GM13976 (cell line): Measurements from ENCODE around the gene TENM4.

ENCODE experiments used
- DNase-seq: peaks from one replicate; pipeline ENCODE4 v3.0.0; 2012; ENCODE audit warnings: low spot score
- in situ Hi-C: fragments of 300-500 bp; cut with MboI; formaldehyde crosslinking; loops from one replicate; pipeline ENCODE4 v1.12.0; 2022; ENCODE audit warnings: low sequenced_read_pairs, mixed read lengths, inconsistent platforms; ENCODE audit not compliant: unreplicated experiment
- TF ChIP-seq, protein P1 (sequence below): IDR thresholded peaks from 2 replicates; pipeline ENCODE4 v1.5.1; 2012; ENCODE audit warnings: borderline replicate concordance, mild to moderate bottlenecking; ENCODE audit not compliant: insufficient read depth; ENCODE audit errors: extremely low read depth, missing control alignments, control extremely low read depth

Gene TENM4

GRCh38 chr11:79174045-79175008 lies 266.5 kb downstream of the TENM4 start:
- no peak for DNase-seq
- in situ Hi-C loops, result no loop called here
- TF ChIP-seq, protein P1, sequence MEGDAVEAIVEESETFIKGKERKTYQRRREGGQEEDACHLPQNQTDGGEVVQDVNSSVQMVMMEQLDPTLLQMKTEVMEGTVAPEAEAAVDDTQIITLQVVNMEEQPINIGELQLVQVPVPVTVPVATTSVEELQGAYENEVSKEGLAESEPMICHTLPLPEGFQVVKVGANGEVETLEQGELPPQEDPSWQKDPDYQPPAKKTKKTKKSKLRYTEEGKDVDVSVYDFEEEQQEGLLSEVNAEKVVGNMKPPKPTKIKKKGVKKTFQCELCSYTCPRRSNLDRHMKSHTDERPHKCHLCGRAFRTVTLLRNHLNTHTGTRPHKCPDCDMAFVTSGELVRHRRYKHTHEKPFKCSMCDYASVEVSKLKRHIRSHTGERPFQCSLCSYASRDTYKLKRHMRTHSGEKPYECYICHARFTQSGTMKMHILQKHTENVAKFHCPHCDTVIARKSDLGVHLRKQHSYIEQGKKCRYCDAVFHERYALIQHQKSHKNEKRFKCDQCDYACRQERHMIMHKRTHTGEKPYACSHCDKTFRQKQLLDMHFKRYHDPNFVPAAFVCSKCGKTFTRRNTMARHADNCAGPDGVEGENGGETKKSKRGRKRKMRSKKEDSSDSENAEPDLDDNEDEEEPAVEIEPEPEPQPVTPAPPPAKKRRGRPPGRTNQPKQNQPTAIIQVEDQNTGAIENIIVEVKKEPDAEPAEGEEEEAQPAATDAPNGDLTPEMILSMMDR, result no peak

GRCh38 chr11:79173615-79174014 lies 267.2 kb downstream of the TENM4 start:
- in situ Hi-C loops, result no loop called here
- TF ChIP-seq, protein P1, result no peak
- DNase-seq, result no peak

GRCh38 chr11:79170321-79170720 lies 270.5 kb downstream of the TENM4 start:
- no peak for DNase-seq
- in situ Hi-C loops, result no loop called here
- TF ChIP-seq, protein P1, result no peak

GRCh38 chr11:79168530-79169110 lies 272.2 kb downstream of the TENM4 start:
- TF ChIP-seq, protein P1, result no peak
- in situ Hi-C loops, result no loop called here
- no peak for DNase-seq

DNA sequence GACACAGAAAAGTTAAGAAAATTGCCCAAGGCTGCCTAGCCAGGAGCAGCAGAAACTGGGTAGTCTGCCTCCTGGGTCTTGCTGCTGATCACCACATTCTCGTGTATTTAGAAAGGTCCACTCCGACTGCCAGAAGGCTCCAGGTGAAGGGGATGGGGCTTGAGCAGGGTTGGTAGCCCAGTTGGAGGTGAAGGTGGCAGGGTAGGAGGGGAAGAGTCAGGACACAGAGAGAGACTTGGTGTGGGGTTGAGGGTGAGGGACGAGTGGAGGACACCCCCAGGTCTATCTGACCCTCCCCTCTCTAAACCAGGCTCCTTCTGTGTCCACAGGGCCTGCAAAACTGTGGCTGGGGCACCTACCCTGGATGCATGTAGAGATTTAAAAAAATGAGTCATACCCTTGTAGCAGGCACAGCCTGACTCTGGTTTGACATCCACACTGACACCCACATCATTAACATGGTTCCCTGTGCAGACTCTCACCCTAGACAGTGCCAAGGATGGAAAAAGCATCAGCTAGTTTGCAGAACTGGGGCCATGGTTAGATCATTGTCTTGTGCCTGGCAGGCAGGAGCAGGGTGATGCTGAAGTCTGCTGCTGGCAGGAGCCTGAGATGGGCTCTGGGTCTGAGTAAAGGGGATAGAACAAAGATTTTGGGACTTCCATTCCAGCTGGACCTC lies 273.2 kb downstream of the TENM4 start:
- in situ Hi-C loops, result no loop called here
- DNase-seq, result no peak
- TF ChIP-seq, protein P1, result no peak

DNA sequence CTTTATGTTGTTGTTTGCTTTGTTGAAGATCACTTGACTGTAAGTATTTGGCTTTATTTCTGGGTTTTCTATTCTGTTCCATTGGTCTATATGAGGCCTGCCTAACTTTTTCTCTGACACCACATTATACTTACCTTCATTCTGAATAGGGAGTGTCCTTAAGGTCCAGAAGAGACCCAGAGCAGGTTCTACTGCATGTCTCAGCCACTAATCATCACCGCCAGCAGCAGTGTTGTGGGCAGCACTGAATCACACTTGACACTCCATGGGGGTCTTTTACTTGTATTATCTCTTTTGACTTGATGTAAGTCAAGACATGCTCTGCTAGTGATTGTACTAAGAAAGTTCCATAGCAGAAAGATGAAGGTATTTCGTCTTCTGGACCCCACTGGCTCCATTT lies 274.9 kb downstream of the TENM4 start:
- in situ Hi-C loops, result no loop called here
- TF ChIP-seq, protein P1, result no peak
- no peak for DNase-seq
